HepG2 (cell line): Measurements from ENCODE around the gene FRMD4B. TPM values are rescaled to one million over a fixed set of nuclear protein-coding genes. Genes with fewer than 3 reads are reported as not detected.

Source experiments
- ATAC-seq: fragments of 200-7000 bp; cut with Tn5 transposase; 3 replicates; pipeline ENCODE4 v1.9.1; 2020; ENCODE audit warnings: mild to moderate bottlenecking, moderate library complexity
- BruUV-seq: library from RNA; stranded (reverse); fragments of 400-500 nt; replicated peaks from 2 replicates; lab custom pipeline; 2021; lab: Mats Ljungman, UMichigan
- CTCF ChIA-PET: fragments of 300-600 bp; formaldehyde crosslinking; extraction: SDS; loops from one replicate; lab custom pipeline; 2021; ENCODE audit warnings: low total read pairs, inconsistent platforms, low intra/inter-chr PET ratio; lab: Yijun Ruan, JAX
- POLR2A ChIA-PET: fragments of 350-600 bp; sonication (Branson Sonifier 250); formaldehyde crosslinking; loops from one replicate; lab custom pipeline; 2020; ENCODE audit warnings: antibody characterized with exemption, inconsistent platforms; lab: Yijun Ruan, JAX
- DNase-seq: peaks from one replicate; pipeline ENCODE4 v3.0.0-alpha.2; 2015; ENCODE audit warnings: low spot score
- FAIRE-seq: peaks from 3 replicates; lab custom pipeline; 2011; peaks lifted over from hg19 to GRCh38; lab: Jason Lieb, UNC
- H2AFZ ChIP-seq: one replicate; pipeline ENCODE4 v1.6.1; 2011; ENCODE audit warnings: low read length, inconsistent platforms
- H3K27ac ChIP-seq: fragments of 300-600 bp; 3 replicates; pipeline ENCODE4 v1.8.0; 2011; ENCODE audit warnings: mixed run types, mild to moderate bottlenecking, mixed read lengths, low read length, inconsistent platforms; ENCODE audit not compliant: insufficient read depth; ENCODE audit errors: extremely low read length
- H3K27me3 ChIP-seq, 2 experiments: fragments of 200-600 bp in 1 of 2; 2 replicates in 1 of 2; 3 replicates in 1 of 2; pipeline versions ENCODE4 v1.6.0 to v1.8.0; 2011; ENCODE audit warnings: low read length in 2 of 2, mild to moderate bottlenecking in 2 of 2, moderate library complexity in 2 of 2, inconsistent platforms in 1 of 2; ENCODE audit not compliant: insufficient read depth in 2 of 2, control insufficient read depth in 1 of 2
- H3K36me3 ChIP-seq, 2 experiments: fragments of 200-600 bp in 1 of 2; replicated peaks in 1 of 2; 2 replicates in 1 of 2; 3 replicates in 1 of 2; pipeline versions ENCODE4 v1.5.1 to v1.8.0; 2011; ENCODE audit warnings: low read length in 2 of 2, inconsistent platforms in 1 of 2; ENCODE audit not compliant: insufficient read depth in 2 of 2, control insufficient read depth in 1 of 2
- H3K4me1 ChIP-seq: 2 replicates; pipeline ENCODE4 v1.5.1; 2012; ENCODE audit warnings: low read length, inconsistent platforms; ENCODE audit not compliant: insufficient read depth
- H3K4me2 ChIP-seq: 2 replicates; pipeline ENCODE4 v1.6.0; 2011; ENCODE audit warnings: low read depth, low read length, inconsistent platforms
- H3K4me3 ChIP-seq, 3 experiments: fragments of 200-600 bp in 1 of 3; sonication (generic), shearing (Covaris generic) in 1 of 3; replicated peaks in 1 of 3; 2 replicates each; pipeline ENCODE4 v1.5.1; 2011 to 2016; ENCODE audit warnings: low read length in 3 of 3, inconsistent platforms in 2 of 3, low read depth in 2 of 3, mild to moderate bottlenecking in 2 of 3, control low read depth in 1 of 3, mixed read lengths in 1 of 3; ENCODE audit not compliant: insufficient read depth in 1 of 3
- H3K79me2 ChIP-seq: one replicate; pipeline ENCODE4 v1.6.1; 2011; ENCODE audit warnings: low read length, inconsistent platforms; ENCODE audit not compliant: insufficient read depth
- H3K9ac ChIP-seq: 2 replicates; pipeline ENCODE4 v1.6.0; 2011; ENCODE audit warnings: mild to moderate bottlenecking, low read depth, low read length, inconsistent platforms; ENCODE audit not compliant: insufficient read depth
- H3K9me3 ChIP-seq: 2 replicates; pipeline ENCODE4 v1.5.1; 2012; ENCODE audit warnings: mild to moderate bottlenecking, low read length
- H4K20me1 ChIP-seq: 2 replicates; pipeline ENCODE4 v1.6.0; 2011; ENCODE audit warnings: inconsistent platforms, mild to moderate bottlenecking, low read length, moderate library complexity; ENCODE audit not compliant: insufficient read depth
- ATRX ChIP-seq: sonication (generic); formaldehyde crosslinking; IDR thresholded peaks from 2 replicates; pipeline ENCODE4 v1.4.0; 2020; ENCODE audit warnings: missing genetic modification reagents, borderline replicate concordance
- NFE2L2 ChIP-seq: fragments of 150-350 bp; IDR thresholded peaks from 2 replicates; pipeline ENCODE4 v1.6.1; 2014; ENCODE audit warnings: low read length
- NPAS2 ChIP-seq: sonication (generic); formaldehyde crosslinking; IDR thresholded peaks from 2 replicates; pipeline ENCODE4 v1.8.0; 2022; ENCODE audit warnings: mild to moderate bottlenecking, missing genetic modification reagents, borderline replicate concordance
- PRPF4 ChIP-seq: fragments of 200-400 bp; formaldehyde crosslinking; IDR thresholded peaks from 2 replicates; pipeline ENCODE4 v1.6.1; 2016; ENCODE audit warnings: low read length, low read depth; ENCODE audit not compliant: poor library complexity, severe bottlenecking
- SIN3B ChIP-seq: fragments of 150-350 bp; IDR thresholded peaks from 2 replicates; pipeline ENCODE4 v1.6.1; 2014; ENCODE audit warnings: low read length
- ZNF160 ChIP-seq: sonication (generic); formaldehyde crosslinking; IDR thresholded peaks from 2 replicates; pipeline ENCODE4 v1.8.0; 2022; ENCODE audit warnings: mild to moderate bottlenecking, inconsistent platforms, missing genetic modification reagents
- ZNF251 ChIP-seq: sonication (generic); formaldehyde crosslinking; IDR thresholded peaks from 2 replicates; pipeline ENCODE4 v1.9.0; 2021; ENCODE audit warnings: mild to moderate bottlenecking, missing genetic modification reagents
- WGBS: methylation state at CpG from one replicate; pipeline ENCODE4 v1.1.6; 2017; ENCODE audit warnings: low lambda C conversion rate; 5-methylcytosine and 5-hydroxymethylcytosine counted together
- in situ Hi-C: cut with HindIII; loops from 2 replicates; pipeline ENCODE4 v1.10.0; 2017; ENCODE audit warnings: low pct_unique_long_range_greater_than_20kb; ENCODE audit not compliant: extremely low pct_ligation_motif_present
- intact Hi-C: fragments of 100-400 bp; cut with micrococcal nuclease; formaldehyde crosslinking; loops from one replicate; pipeline ENCODE4 v1.10.0; 2022; ENCODE audit not compliant: unreplicated experiment
- polyA plus RNA-seq, 8 experiments: library from polyadenylated mRNA; depleted of rRNA in 3 of 8; stranded (reverse) in 7 of 8; unstranded in 1 of 8; fragments of >200 nt; fragmentation: Illumina TruSeq in 4 of 8; extraction: Trizol in 4 of 8; gene quantifications; 2 replicates each; pipeline versions ENCODE4 v1.2.1 to v1.2.3, GENCODE V29; 2011 to 2016; ENCODE audit warnings: low read depth in 4 of 8, missing spikeins in 1 of 8, mixed read lengths in 1 of 8; ENCODE audit not compliant: insufficient read depth in 1 of 8
- total RNA-seq, 5 experiments: library from RNA; depleted of rRNA; stranded (reverse); fragments of >200 nt; fragmentation: Illumina TruSeq; extraction: Trizol; gene quantifications; 2 replicates each; pipeline ENCODE4 v1.2.3, GENCODE V29; 2016; ENCODE audit warnings: low read depth in 1 of 5
- TF ChIP-seq, protein P1 (sequence below): fragments of 450-650 bp; IDR thresholded peaks from 2 replicates; pipeline ENCODE4 v1.6.1; 2017
- TF ChIP-seq, protein P2 (sequence below): sonication (generic); formaldehyde crosslinking; IDR thresholded peaks from 2 replicates; pipeline ENCODE4 v1.8.1; 2022; ENCODE audit warnings: low read depth, mild to moderate bottlenecking, missing genetic modification reagents
- TF ChIP-seq, protein P3 (sequence below): sonication (generic); formaldehyde crosslinking; IDR thresholded peaks from 2 replicates; pipeline ENCODE4 v1.4.0; 2020; ENCODE audit warnings: mild to moderate bottlenecking, missing genetic modification reagents, borderline replicate concordance
- TF ChIP-seq, protein P4 (sequence below): IDR thresholded peaks from 2 replicates; pipeline ENCODE4 v1.6.1; 2018; ENCODE audit warnings: missing genetic modification reagents

FRMD4B gene
- total and polyA plus RNA-seq, 2 of the 13 experiments (the other 11 are each of a cell fraction or from before 2014, with no cell fraction given), result 3.0 to 3.3 TPM

DNA sequence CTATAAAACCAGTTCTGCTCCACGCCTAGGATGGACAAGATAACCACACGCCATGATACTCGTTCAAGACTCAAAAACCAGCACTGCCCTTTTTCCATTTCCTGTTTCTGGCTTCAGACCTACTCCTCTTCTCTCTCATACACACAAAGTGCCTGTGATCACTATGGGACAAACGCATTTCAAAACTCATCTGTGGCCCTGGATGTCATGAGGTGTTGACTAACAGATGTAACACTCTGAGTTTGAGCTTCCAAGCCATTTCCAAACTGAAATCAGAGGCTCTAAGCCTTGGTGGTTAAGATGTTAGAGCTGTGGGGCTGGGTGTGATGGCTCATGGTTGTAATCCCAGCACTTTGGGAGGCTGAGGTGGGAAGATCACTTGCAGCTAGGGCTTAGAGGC is 207.8 kb downstream of the FRMD4B start (continued):
- TF ChIP-seq, protein P1, sequence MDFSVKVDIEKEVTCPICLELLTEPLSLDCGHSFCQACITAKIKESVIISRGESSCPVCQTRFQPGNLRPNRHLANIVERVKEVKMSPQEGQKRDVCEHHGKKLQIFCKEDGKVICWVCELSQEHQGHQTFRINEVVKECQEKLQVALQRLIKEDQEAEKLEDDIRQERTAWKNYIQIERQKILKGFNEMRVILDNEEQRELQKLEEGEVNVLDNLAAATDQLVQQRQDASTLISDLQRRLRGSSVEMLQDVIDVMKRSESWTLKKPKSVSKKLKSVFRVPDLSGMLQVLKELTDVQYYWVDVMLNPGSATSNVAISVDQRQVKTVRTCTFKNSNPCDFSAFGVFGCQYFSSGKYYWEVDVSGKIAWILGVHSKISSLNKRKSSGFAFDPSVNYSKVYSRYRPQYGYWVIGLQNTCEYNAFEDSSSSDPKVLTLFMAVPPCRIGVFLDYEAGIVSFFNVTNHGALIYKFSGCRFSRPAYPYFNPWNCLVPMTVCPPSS, result no peak
- TF ChIP-seq SIN3B (no peak), ZNF251 (CRISPR knock-in tag) (no peak)

DNA sequence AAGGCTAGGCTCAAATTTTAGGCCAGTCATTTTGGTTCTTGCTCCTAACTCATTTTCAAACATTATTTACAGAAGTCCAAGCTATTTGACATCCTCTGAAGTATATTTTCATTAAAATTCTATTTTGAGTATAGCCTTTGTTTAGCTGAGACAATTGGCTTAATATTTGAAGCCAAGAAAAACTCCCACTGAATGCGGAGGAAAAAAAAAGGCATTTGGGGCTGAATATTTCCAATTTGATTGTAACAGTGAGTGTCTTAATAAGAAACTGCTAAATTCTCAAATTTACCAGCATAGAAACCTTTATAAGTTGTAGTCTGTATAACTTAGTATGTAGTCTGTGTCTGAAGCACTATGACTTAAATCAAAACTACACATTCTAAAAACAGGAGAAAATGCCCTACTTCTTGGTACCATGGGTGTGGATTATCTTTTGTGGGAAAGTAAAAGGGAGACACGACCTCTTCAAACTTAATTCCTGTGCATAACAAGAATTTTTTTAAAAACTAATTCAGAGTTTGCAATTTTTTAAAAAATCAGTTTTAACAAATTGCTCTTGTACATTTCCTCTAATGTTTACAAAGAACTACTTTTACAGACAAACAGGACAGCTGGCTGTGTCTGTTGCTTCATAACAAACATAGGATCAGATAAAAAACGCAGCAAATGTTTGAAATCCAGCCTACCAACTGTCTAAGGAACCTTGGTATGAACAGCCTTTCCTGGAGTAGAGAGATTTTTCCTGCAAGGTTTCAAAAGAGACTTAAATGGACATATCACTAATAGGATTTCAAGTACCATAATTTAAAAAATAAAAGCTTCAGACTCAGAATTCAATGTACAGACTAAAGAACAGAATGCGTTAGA is 210.8 kb downstream of the FRMD4B start:
- no peak overlapping the region for H3K4me2 ChIP-seq
- no peak for ATAC-seq
- no peak overlapping the region for H3K4me3 ChIP-seq
- H3K36me3 ChIP-seq, result peaks cover 1 to 9% of the 10 kb centered on the region in 2 experiments; a peak in 2 of 5 replicates
- H3K79me2 ChIP-seq, result no peaks in the 10 kb centered on the region
- no TSS peak for BruUV-seq
- 85% methylated on average over 4 of the region's 4 CpGs for whole genome bisulfite sequencing
- H3K27me3 ChIP-seq, result no peaks in the 10 kb centered on the region; a peak in 1 of 5 replicates
- intact Hi-C loops (no loop called here), in situ Hi-C loops (loop anchor here (25.0 kb wide), 1 partner anchor 237 kb away; no protein-coding TSS in a partner anchor)
- peaks cover 24% of the 10 kb centered on the region for H3K4me1 ChIP-seq
- CTCF ChIA-PET, result no interaction called here
- POLR2A ChIA-PET, result no interaction called here
- no peaks in the 10 kb centered on the region for H3K9me3 ChIP-seq
- no peaks in the 10 kb centered on the region for H4K20me1 ChIP-seq
- no peak for DNase-seq
- H3K9ac ChIP-seq, result no peak overlapping the region
- no peak overlapping the region for H2AFZ ChIP-seq
- H3K27ac ChIP-seq, result no peak overlapping the region
- FAIRE-seq, result no peak
- no peak for TF ChIP-seq PRPF4
- no peak for TF ChIP-seq NPAS2 (CRISPR knock-in tag)
- TF ChIP-seq ATRX (CRISPR knock-in tag), result no peak
- TF ChIP-seq, protein P2, sequence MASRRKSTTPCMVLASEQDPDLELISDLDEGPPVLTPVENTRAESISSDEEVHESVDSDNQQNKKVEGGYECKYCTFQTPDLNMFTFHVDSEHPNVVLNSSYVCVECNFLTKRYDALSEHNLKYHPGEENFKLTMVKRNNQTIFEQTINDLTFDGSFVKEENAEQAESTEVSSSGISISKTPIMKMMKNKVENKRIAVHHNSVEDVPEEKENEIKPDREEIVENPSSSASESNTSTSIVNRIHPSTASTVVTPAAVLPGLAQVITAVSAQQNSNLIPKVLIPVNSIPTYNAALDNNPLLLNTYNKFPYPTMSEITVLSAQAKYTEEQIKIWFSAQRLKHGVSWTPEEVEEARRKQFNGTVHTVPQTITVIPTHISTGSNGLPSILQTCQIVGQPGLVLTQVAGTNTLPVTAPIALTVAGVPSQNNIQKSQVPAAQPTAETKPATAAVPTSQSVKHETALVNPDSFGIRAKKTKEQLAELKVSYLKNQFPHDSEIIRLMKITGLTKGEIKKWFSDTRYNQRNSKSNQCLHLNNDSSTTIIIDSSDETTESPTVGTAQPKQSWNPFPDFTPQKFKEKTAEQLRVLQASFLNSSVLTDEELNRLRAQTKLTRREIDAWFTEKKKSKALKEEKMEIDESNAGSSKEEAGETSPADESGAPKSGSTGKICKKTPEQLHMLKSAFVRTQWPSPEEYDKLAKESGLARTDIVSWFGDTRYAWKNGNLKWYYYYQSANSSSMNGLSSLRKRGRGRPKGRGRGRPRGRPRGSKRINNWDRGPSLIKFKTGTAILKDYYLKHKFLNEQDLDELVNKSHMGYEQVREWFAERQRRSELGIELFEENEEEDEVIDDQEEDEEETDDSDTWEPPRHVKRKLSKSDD, result no peak
- TF ChIP-seq, protein P3, sequence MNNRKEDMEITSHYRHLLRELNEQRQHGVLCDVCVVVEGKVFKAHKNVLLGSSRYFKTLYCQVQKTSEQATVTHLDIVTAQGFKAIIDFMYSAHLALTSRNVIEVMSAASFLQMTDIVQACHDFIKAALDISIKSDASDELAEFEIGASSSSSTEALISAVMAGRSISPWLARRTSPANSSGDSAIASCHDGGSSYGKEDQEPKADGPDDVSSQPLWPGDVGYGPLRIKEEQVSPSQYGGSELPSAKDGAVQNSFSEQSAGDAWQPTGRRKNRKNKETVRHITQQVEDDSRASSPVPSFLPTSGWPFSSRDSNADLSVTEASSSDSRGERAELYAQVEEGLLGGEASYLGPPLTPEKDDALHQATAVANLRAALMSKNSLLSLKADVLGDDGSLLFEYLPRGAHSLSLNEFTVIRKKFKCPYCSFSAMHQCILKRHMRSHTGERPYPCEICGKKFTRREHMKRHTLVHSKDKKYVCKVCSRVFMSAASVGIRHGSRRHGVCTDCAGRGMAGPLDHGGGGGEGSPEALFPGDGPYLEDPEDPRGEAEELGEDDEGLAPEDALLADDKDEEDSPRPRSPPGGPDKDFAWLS (CRISPR knock-in tag), result no peak
- TF ChIP-seq ZNF160 (CRISPR knock-in tag), result no peak
- no peak for TF ChIP-seq NFE2L2
- TF ChIP-seq, protein P4, sequence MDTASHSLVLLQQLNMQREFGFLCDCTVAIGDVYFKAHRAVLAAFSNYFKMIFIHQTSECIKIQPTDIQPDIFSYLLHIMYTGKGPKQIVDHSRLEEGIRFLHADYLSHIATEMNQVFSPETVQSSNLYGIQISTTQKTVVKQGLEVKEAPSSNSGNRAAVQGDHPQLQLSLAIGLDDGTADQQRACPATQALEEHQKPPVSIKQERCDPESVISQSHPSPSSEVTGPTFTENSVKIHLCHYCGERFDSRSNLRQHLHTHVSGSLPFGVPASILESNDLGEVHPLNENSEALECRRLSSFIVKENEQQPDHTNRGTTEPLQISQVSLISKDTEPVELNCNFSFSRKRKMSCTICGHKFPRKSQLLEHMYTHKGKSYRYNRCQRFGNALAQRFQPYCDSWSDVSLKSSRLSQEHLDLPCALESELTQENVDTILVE (CRISPR knock-in tag), result no peak
